Measurements from ENCODE around the gene ABHD4. TPM values are rescaled to one million over a fixed set of nuclear protein-coding genes. Genes with fewer than 3 reads are reported as not detected.
A peak's percentile ranks its signal among the peaks of the same experiment; 100 is the strongest.

The ABHD4 gene
- total and polyA plus RNA-seq, 11 donors: 10.4 to 35.5 (median 24.3) TPM

GRCh38 chr14:22569106-22569736, 28.9 kb upstream of the ABHD4 start:
- Histone ChIP-seq H3K4me1 (peaks cover 0 to 59% (median 10%) of the 10 kb centered on the region in 12 donors), H3K4me3 (peak overlapping the region in 1 of 12 donors; percentile 23), H3K27ac (peak overlapping the region in 1 of 12 donors; percentile 83), H3K9me3 (no peaks in the 10 kb centered on the region), H3K27me3 (no peaks in the 10 kb centered on the region), H3K36me3 (peaks cover 3 to 87% (median 58%) of the 10 kb centered on the region in 9 donors)
- DNase-seq (no peak), ATAC-seq (no peak)
- TF ChIP-seq POLR2A (IDR thresholded peaks at IDR 0.05): no peak
- TF ChIP-seq CTCF (IDR thresholded peaks at IDR 0.05): no peak
- intact Hi-C loops (cut with DNase I): loop anchor here in 4 of 10 donors (5.0 to 10.0 kb wide), 7 partner anchors 83 to 286 kb away; partner anchors contain the start of genes MRPL52 (in 2 of the 4) and SLC7A7 (in 1 of the 4)
- 85 to 97% (median 86%) methylated on average over 6 of the region's 6 CpGs for WGBS, 4 donors

GRCh38 chr14:22569737-22570131, 28.4 kb upstream of the ABHD4 start:
- Histone ChIP-seq H3K4me1 (peaks cover 0 to 54% (median 8%) of the 10 kb centered on the region in 12 donors), H3K4me3 (peak overlapping the region in 1 of 12 donors; percentile 23), H3K27me3 (no peaks in the 10 kb centered on the region), H3K27ac (peak overlapping the region in 2 of 12 donors; percentile 21 to 83), H3K36me3 (peaks cover 3 to 87% (median 58%) of the 10 kb centered on the region in 9 donors), H3K9me3 (no peaks in the 10 kb centered on the region)
- intact Hi-C loops (cut with DNase I): loop anchor here (1.0 to 10.0 kb wide), 12 partner anchors 81 to 285 kb away; partner anchors contain the start of genes MRPL52 (in 2 of the 10), SLC7A7 (in 2 of the 10) and OXA1L (in 1 of the 10)
- ATAC-seq (no peak), DNase-seq (no peak)
- TF ChIP-seq POLR2A (IDR thresholded peaks at IDR 0.05) (no peak), CTCF (IDR thresholded peaks at IDR 0.05) (no peak)
- 73 to 79% (median 77%) methylated on average over 3 of the region's 3 CpGs for WGBS, 4 donors

GRCh38 chr14:22570132-22570949, 27.8 kb upstream of the ABHD4 start:
- peak overlapping the region in 1 of 12 donors; percentile 23 for H3K4me3 ChIP-seq
- peak overlapping the region in 5 of 12 donors; percentile 9 to 83 (median 30) for H3K27ac ChIP-seq
- ATAC-seq (peak; percentile 47 to 81 (median 72)), DNase-seq (peak in 3 of 5 donors; percentile 52 to 78 (median 77))
- TF ChIP-seq CTCF (IDR thresholded peaks at IDR 0.05) (peak; percentile 70 to 86 (median 78)), POLR2A (IDR thresholded peaks at IDR 0.05) (no peak)
- no peaks in the 10 kb centered on the region for H3K27me3 ChIP-seq
- 26 to 28% (median 27%) methylated on average over 8 of the region's 8 CpGs for WGBS, 4 donors
- intact Hi-C loops (cut with DNase I): loop anchor here in 9 of 10 donors (1.0 to 10.0 kb wide), 8 partner anchors 80 to 282 kb away; partner anchors contain the start of genes OXA1L (in 1 of the 9) and SLC7A7 (in 1 of the 9)
- no peaks in the 10 kb centered on the region for H3K9me3 ChIP-seq
- peaks cover 3 to 86% (median 57%) of the 10 kb centered on the region in 9 donors for H3K36me3 ChIP-seq
- H3K4me1 ChIP-seq: peaks cover 0 to 48% (median 8%) of the 10 kb centered on the region in 12 donors
